C4-2B (cell line): ENCODE measurements around the gene LRPAP1.

Experiments
- H3K27ac ChIP-seq: fragments of 450-650 bp; 2 replicates; pipeline ENCODE4 v1.5.1; 2017
- ZFX ChIP-seq: fragments of 450-650 bp; IDR thresholded peaks from 2 replicates; pipeline ENCODE4 v1.6.1; 2017
- TF ChIP-seq, protein P1 (sequence below): fragments of 450-650 bp; conservative IDR thresholded peaks from 2 replicates; pipeline ENCODE4 v1.5.1; 2017; ENCODE audit warnings: mild to moderate bottlenecking

Gene LRPAP1

GRCh38 chr4:3492741-3493719, 39.2 kb downstream of the LRPAP1 start:
- TF ChIP-seq, protein P1, sequence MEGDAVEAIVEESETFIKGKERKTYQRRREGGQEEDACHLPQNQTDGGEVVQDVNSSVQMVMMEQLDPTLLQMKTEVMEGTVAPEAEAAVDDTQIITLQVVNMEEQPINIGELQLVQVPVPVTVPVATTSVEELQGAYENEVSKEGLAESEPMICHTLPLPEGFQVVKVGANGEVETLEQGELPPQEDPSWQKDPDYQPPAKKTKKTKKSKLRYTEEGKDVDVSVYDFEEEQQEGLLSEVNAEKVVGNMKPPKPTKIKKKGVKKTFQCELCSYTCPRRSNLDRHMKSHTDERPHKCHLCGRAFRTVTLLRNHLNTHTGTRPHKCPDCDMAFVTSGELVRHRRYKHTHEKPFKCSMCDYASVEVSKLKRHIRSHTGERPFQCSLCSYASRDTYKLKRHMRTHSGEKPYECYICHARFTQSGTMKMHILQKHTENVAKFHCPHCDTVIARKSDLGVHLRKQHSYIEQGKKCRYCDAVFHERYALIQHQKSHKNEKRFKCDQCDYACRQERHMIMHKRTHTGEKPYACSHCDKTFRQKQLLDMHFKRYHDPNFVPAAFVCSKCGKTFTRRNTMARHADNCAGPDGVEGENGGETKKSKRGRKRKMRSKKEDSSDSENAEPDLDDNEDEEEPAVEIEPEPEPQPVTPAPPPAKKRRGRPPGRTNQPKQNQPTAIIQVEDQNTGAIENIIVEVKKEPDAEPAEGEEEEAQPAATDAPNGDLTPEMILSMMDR = no peak
- no peak for TF ChIP-seq ZFX
- no peak overlapping the region for H3K27ac ChIP-seq

DNA sequence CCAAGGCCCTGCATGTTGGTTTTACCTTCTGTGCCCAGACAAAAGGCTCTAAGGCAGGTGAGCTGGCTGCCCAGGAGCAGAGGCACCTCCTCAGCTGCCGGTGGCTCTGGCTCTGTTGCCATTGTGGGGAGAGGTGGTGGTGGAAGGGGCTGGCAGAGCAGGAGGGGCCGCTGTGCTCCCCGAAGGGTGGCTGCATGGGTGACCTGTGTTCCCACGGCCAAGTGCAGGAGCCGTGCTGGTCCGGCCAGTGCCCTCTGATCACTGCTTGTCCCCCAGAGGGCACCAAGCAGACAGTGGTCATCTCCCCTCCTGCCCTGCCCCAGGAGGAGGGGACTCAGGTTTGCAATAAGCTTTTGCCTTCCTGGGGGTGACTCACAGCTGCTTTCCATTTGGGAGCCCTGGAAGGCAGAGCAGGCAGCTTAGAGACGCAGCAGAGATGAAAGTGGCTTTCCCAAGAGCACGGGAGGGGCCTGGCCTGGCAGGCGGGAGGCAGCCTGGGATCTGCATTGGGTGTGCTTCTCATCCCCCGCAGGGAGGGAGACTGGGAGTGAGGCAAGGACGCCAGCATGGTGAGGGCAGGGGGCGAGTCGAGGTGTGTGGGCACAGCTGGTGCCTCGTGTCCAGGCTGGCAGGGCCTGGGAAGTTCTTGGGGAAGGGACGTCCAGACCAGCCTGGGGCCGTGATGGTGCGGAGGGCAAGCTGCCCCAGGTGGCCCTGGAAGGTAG, 40.4 kb downstream of the LRPAP1 start:
- no peak overlapping the region for H3K27ac ChIP-seq
- TF ChIP-seq, protein P1 = no peak
- TF ChIP-seq ZFX = no peak

DNA sequence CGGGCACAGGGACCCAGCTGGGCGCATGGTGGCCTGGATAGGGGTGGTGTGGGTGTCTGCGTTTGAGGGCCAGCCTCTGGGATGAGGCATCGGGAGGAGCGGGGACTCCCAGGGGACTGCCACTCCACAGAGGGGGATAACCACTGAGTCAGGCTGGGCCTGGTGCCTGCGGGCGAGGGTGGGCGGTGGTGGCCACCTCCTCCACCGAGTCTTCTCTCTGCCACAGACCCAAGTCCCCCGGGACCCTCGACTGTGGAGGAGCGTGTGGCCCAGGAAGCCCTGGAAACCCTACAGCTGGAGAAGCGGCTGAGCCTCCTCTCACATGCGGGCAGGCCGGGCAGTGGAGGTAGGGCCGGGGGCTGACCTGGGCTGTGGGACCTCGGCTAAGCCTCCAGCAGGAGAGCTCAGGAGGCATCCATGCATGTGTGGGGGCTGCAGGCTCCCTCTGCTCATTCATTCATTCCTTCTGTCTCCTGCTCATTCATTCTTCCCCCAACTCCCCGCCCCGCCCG, 42.7 kb downstream of the LRPAP1 start:
- no peak overlapping the region for H3K27ac ChIP-seq
- no peak for TF ChIP-seq ZFX
- TF ChIP-seq, protein P1 = no peak

DNA sequence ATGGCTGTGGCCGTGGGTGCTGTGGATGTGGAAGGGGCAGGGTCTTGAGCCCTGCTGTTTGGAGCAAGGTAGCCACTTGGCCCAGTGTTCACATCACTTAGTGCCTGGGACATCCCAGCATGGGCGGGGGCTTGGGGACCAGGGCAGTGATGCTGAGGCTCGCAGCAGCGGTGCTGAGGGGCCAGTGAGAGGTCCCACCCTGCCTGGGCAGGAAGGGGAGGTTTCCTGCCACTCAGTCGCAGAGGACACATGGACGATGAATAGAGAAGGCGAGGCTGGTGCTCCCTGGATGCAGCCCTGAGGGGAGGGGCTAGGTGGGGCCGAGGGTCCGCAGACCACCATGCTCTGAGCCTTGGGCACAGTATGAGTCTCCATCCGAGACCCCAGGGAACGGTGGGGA, 43.4 kb downstream of the LRPAP1 start:
- H3K27ac ChIP-seq = no peak overlapping the region
- no peak for TF ChIP-seq ZFX
- TF ChIP-seq, protein P1 = no peak

DNA sequence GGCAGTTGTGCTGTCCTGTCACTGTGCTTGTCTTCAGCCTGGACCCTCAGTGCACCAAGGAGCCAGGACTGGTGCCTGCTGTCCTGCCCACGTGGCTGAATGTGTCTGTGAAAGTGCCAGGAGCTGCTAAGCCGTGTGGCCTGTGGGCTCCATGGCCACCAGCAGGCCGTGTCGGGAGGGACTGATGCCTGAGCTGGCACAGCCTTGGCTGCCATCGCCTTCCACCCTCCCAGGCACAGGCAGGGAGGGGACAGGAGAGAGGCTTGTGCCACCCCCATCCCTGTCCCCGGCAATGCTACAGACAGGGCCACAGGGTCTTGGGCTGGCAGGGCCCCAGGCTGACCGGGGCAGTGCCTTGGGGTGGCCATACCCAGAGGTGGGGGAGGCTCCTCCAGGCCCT, 44.4 kb downstream of the LRPAP1 start:
- TF ChIP-seq, protein P1 = no peak
- TF ChIP-seq ZFX = no peak
- no peak overlapping the region for H3K27ac ChIP-seq

DNA sequence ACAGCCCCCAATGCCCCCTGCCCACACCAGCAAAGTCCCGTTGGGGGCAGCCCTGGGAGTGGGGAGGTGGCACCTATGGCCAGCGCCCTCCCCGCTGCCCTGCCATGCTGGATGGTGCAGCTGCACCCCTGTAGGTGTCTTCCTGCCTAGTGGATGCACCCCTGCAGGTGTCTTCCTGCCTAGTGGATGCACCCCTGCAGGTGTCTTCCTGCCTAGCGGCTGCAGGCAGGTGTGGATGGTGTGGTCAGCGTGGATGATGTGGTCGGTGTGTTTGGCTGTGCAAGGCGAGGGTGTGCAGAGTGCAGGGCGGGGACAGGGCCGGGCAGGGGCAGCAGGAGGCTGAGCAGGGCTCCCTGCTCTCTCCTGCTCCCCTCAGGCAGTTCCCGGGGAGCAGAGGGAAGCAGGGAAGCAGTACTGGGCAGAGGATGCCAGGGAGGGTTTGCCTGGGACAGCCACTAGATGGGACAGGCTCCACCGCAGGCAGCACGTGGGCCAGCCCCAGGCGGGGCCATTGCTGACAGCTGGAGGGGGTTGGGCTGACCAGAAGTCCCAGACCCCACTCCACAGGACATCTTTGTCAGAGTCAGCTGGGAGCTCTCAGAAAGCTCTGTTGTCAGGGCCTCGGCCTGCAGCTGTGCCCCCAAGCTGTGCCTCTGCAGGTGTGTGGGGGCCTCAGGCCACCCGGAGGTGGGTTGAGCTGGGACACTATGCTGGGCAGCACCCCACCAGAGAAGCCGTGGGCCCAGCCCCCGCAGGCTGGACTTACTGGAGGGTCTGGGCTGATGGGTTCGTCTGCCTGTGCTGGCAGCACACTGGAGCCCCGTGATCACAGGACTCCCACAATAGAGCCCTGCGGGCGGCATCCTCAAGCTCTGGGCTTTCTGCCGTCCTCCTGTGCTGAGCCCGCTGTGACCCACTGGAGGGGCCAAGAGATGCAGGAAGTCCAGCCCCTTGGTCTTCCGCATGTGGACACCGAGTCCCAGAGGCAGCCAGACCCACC, 45.4 kb downstream of the LRPAP1 start:
- no peak overlapping the region for H3K27ac ChIP-seq
- TF ChIP-seq, protein P1 = no peak
- no peak for TF ChIP-seq ZFX
